Activated CD4-positive, alpha-beta T cell treated with anti-CD3 and anti-CD28 coated beads for 4 hours (primary cell): ENCODE results near the gene ZNF22.

Experiments
- DNase-seq, 2 donors: peaks; one replicate each; pipeline ENCODE4 v3.0.0-alpha.2; 2020

Gene ZNF22

GRCh38 chr10:44978213-44978569 is 22.5 kb upstream of the ZNF22 start:
- DNase-seq = no peak

GRCh38 chr10:44978570-44979280 is 22.0 kb upstream of the ZNF22 start, which contains the start of gene DEPP1:
Gene DEPP1, minus strand, starts transcription at chr10:44978809. Its CDS starts 779 bp downstream, at chr10:44978030.
- no peak for DNase-seq

- no peak for DNase-seq
Measured at GRCh38 chr10:44979281-44980191, 21.2 kb upstream of the ZNF22 start.

GRCh38 chr10:44980309-44981171 is 20.2 kb upstream of the ZNF22 start:
- DNase-seq = no peak

- no peak for DNase-seq
Measured at GRCh38 chr10:44981172-44982113, 19.3 kb upstream of the ZNF22 start.

GRCh38 chr10:44982114-44982460 is 18.6 kb upstream of the ZNF22 start:
- DNase-seq = no peak

- no peak for DNase-seq
Measured at GRCh38 chr10:44982496-44982895, 18.2 kb upstream of the ZNF22 start.

- DNase-seq = no peak
Measured at GRCh38 chr10:44983066-44983894, 17.4 kb upstream of the ZNF22 start.

- no peak for DNase-seq
Measured at GRCh38 chr10:44983895-44984278, 16.8 kb upstream of the ZNF22 start.

GRCh38 chr10:44984671-44985101 is 16.0 kb upstream of the ZNF22 start:
- no peak for DNase-seq

GRCh38 chr10:44985175-44985681 is 15.5 kb upstream of the ZNF22 start:
- DNase-seq = no peak

GRCh38 chr10:44986179-44986578 is 14.5 kb upstream of the ZNF22 start:
- no peak for DNase-seq

- DNase-seq = no peak
Measured at GRCh38 chr10:44986670-44987069, 14.1 kb upstream of the ZNF22 start.

- no peak for DNase-seq
Measured at GRCh38 chr10:44988957-44989585, 11.7 kb upstream of the ZNF22 start.

GRCh38 chr10:44989597-44990301 is 11.0 kb upstream of the ZNF22 start:
- DNase-seq = no peak

- no peak for DNase-seq
Measured at GRCh38 chr10:44990302-44990655, 10.4 kb upstream of the ZNF22 start.

GRCh38 chr10:44990965-44991364 is 9.8 kb upstream of the ZNF22 start:
- no peak for DNase-seq

- no peak for DNase-seq
Measured at GRCh38 chr10:44991571-44991970, 9.2 kb upstream of the ZNF22 start.

- DNase-seq = no peak
Measured at GRCh38 chr10:44992070-44992731, 8.5 kb upstream of the ZNF22 start.
